Gastroesophageal sphincter (tissue), 3 donors: ENCODE data around the gene LBHD2.

Source experiments
- CTCF ChIP-seq, 4 experiments: fragments of 200-600 bp in 2 of 4; fragments of 450-650 bp in 2 of 4; sonication (generic) in 1 of 4; IDR thresholded peaks; one replicate each; pipeline ENCODE4 v1.5.1; 2017 to 2019; ENCODE audit warnings: antibody characterized with exemption in 4 of 4, mild to moderate bottlenecking in 2 of 4, moderate library complexity in 2 of 4
- EP300 ChIP-seq: sonication (generic); formaldehyde crosslinking; IDR thresholded peaks from one replicate; pipeline ENCODE4 v1.6.1; 2017; ENCODE audit warnings: antibody characterized with exemption, mild to moderate bottlenecking
- POLR2A ChIP-seq, 2 donors: fragments of 450-650 bp; IDR thresholded peaks; one replicate each; pipeline ENCODE4 v1.6.1; 2017; ENCODE audit warnings: antibody characterized with exemption in 2 of 2, mild to moderate bottlenecking in 2 of 2, moderate library complexity in 1 of 2
- POLR2AphosphoS5 ChIP-seq: sonication (generic); formaldehyde crosslinking; IDR thresholded peaks from one replicate; pipeline ENCODE4 v1.6.1; 2017; ENCODE audit warnings: antibody characterized with exemption

GRCh38 chr14:103070263-103070885, 13.6 kb upstream of the LBHD2 start:
- TF ChIP-seq CTCF (IDR thresholded peaks at IDR 0.05) (no peak), POLR2AphosphoS5 (no peak), POLR2A (IDR thresholded peaks at IDR 0.05) (no peak), EP300 (no peak)
